Brain microvascular endothelial cell (primary cell): ENCODE measurements around the gene WNT10A.

Experiments used
- DNase-seq: peaks from one replicate; pipeline ENCODE4 v3.0.0-alpha.2; 2020
- H3K27ac ChIP-seq: fragments of 250-450 bp; sonication (Bioruptor Pico); 2 replicates; pipeline ENCODE4 v1.5.1; 2020; ENCODE audit warnings: mild to moderate bottlenecking, moderate library complexity
- H3K27me3 ChIP-seq: fragments of 250-450 bp; sonication (Bioruptor Pico); replicated peaks from 2 replicates; pipeline ENCODE4 v1.5.1; 2020; ENCODE audit warnings: mild to moderate bottlenecking
- H3K36me3 ChIP-seq: fragments of 250-450 bp; sonication (Bioruptor Pico); replicated peaks from 2 replicates; pipeline ENCODE4 v1.5.1; 2020; ENCODE audit warnings: mild to moderate bottlenecking
- H3K4me3 ChIP-seq: 2 replicates; pipeline ENCODE4 v1.5.1; 2011; ENCODE audit warnings: low read depth, mild to moderate bottlenecking, control low read depth, low read length, moderate library complexity
- CTCF ChIP-seq: IDR thresholded peaks from 2 replicates; pipeline ENCODE4 v1.5.1; 2011; ENCODE audit warnings: low read depth, mild to moderate bottlenecking, moderate library complexity, low read length, control low read depth, inconsistent platforms; ENCODE audit errors: missing control alignments
- in situ Hi-C: cut with HindIII; loops from 2 replicates; pipeline ENCODE4 v1.10.0; 2017; ENCODE audit warnings: low sequenced_read_pairs, low pct_ligation_motif_present

The WNT10A gene

GRCh38 chr2:218884519-218884918 lies 3.9 kb downstream of the WNT10A start:
- H3K27ac ChIP-seq: no peak overlapping the region
- no peaks in the 10 kb centered on the region for H3K36me3 ChIP-seq
- DNase-seq: no peak
- H3K4me3 ChIP-seq: no peak overlapping the region
- no peak for TF ChIP-seq CTCF
- in situ Hi-C loops: no loop called here
- peaks cover 68% of the 10 kb centered on the region for H3K27me3 ChIP-seq

- Histone ChIP-seq H3K27ac (no peak overlapping the region), H3K4me3 (no peak overlapping the region), H3K36me3 (no peaks in the 10 kb centered on the region), H3K27me3 (peaks cover 62% of the 10 kb centered on the region)
- TF ChIP-seq CTCF: no peak
- DNase-seq: no peak
- in situ Hi-C loops: no loop called here
Measured at GRCh38 chr2:218885981-218886947, 5.6 kb downstream of the WNT10A start.

- H3K36me3 ChIP-seq: no peaks in the 10 kb centered on the region
- DNase-seq: no peak
- TF ChIP-seq CTCF: no peak
- no peak overlapping the region for H3K27ac ChIP-seq
- H3K4me3 ChIP-seq: no peak overlapping the region
- H3K27me3 ChIP-seq: peaks cover 62% of the 10 kb centered on the region
- in situ Hi-C loops: no loop called here
Measured at GRCh38 chr2:218887079-218887478, 6.4 kb downstream of the WNT10A start.

GRCh38 chr2:218888341-218888740 lies 7.7 kb downstream of the WNT10A start:
- peaks cover 63% of the 10 kb centered on the region for H3K27me3 ChIP-seq
- no peak overlapping the region for H3K27ac ChIP-seq
- no peak overlapping the region for H3K4me3 ChIP-seq
- TF ChIP-seq CTCF: no peak
- DNase-seq: no peak
- no peaks in the 10 kb centered on the region for H3K36me3 ChIP-seq
- in situ Hi-C loops: no loop called here

GRCh38 chr2:218889937-218890336 lies 9.3 kb downstream of the WNT10A start:
- in situ Hi-C loops: no loop called here
- H3K27me3 ChIP-seq: peaks cover 67% of the 10 kb centered on the region
- H3K36me3 ChIP-seq: no peaks in the 10 kb centered on the region
- TF ChIP-seq CTCF: no peak
- no peak overlapping the region for H3K27ac ChIP-seq
- no peak for DNase-seq
- H3K4me3 ChIP-seq: no peak overlapping the region
